ENCODE data around the gene INSIG2.

INSIG2 gene

GRCh38 chr2:118088051-118089024 is at the start of gene INSIG2:
Gene INSIG2, plus strand, starts transcription at chr2:118088471. Its CDS starts 8,086 bp downstream, at chr2:118096557.
- DNase-seq (ENCODE audit: low read depth in 2 of 2), result peak; percentile 78 to 86

GRCh38 chr2:118040891-118041290 is 47.4 kb upstream of the INSIG2 start:
- no peak for DNase-seq (ENCODE audit: low read depth in 2 of 2)

- no peak for DNase-seq (ENCODE audit: low read depth in 2 of 2)
Measured at GRCh38 chr2:118044103-118044716, 44.1 kb upstream of the INSIG2 start.

- DNase-seq (ENCODE audit: low read depth in 2 of 2), result no peak
Measured at GRCh38 chr2:118044854-118045253, 43.4 kb upstream of the INSIG2 start.

- no peak for DNase-seq (ENCODE audit: low read depth in 2 of 2)
Measured at GRCh38 chr2:118045286-118045685, 43.0 kb upstream of the INSIG2 start.

- DNase-seq (ENCODE audit: low read depth in 2 of 2), result no peak
Measured at GRCh38 chr2:118046634-118047210, 41.5 kb upstream of the INSIG2 start.

- DNase-seq (ENCODE audit: low read depth in 2 of 2), result no peak
Measured at GRCh38 chr2:118047380-118047826, 40.9 kb upstream of the INSIG2 start.

- no peak for DNase-seq (ENCODE audit: low read depth in 2 of 2)
Measured at GRCh38 chr2:118048401-118048800, 39.9 kb upstream of the INSIG2 start.

- no peak for DNase-seq (ENCODE audit: low read depth in 2 of 2)
Measured at GRCh38 chr2:118049140-118049815, 39.0 kb upstream of the INSIG2 start.

- no peak for DNase-seq (ENCODE audit: low read depth in 2 of 2)
Measured at GRCh38 chr2:118049816-118050140, 38.5 kb upstream of the INSIG2 start.

GRCh38 chr2:118050386-118050785 is 37.9 kb upstream of the INSIG2 start:
- no peak for DNase-seq (ENCODE audit: low read depth in 2 of 2)

GRCh38 chr2:118050974-118051373 is 37.3 kb upstream of the INSIG2 start:
- no peak for DNase-seq (ENCODE audit: low read depth in 2 of 2)

GRCh38 chr2:118051826-118052358 is 36.4 kb upstream of the INSIG2 start:
- no peak for DNase-seq (ENCODE audit: low read depth in 2 of 2)

- DNase-seq (ENCODE audit: low read depth in 2 of 2), result no peak
Measured at GRCh38 chr2:118052474-118052873, 35.8 kb upstream of the INSIG2 start.

GRCh38 chr2:118053681-118054080 is 34.6 kb upstream of the INSIG2 start:
- no peak for DNase-seq (ENCODE audit: low read depth in 2 of 2)

GRCh38 chr2:118054213-118055008 is 33.9 kb upstream of the INSIG2 start:
- DNase-seq (ENCODE audit: low read depth in 2 of 2), result no peak

GRCh38 chr2:118055512-118056164 is 32.6 kb upstream of the INSIG2 start:
- DNase-seq (ENCODE audit: low read depth in 2 of 2), result no peak

GRCh38 chr2:118056165-118056534 is 32.1 kb upstream of the INSIG2 start:
- DNase-seq (ENCODE audit: low read depth in 2 of 2), result no peak

GRCh38 chr2:118056801-118057200 is 31.5 kb upstream of the INSIG2 start:
- DNase-seq (ENCODE audit: low read depth in 2 of 2), result no peak

GRCh38 chr2:118058951-118059350 is 29.3 kb upstream of the INSIG2 start:
- no peak for DNase-seq (ENCODE audit: low read depth in 2 of 2)

All from stimulated activated CD8-positive, alpha-beta memory T cell treated with anti-CD3 and anti-CD28 coated beads, Interleukin-7, amount 100 ng/mL, for 4 hours (primary cell).